H1 (cell line): ENCODE data around the gene PHKA2. TPM values are rescaled to one million over a fixed set of nuclear protein-coding genes. Genes with fewer than 3 reads are reported as not detected.

Experiments used
- CTCF ChIA-PET: fragments of 300-600 bp; sonication (Branson Sonifier 250); formaldehyde crosslinking; loops from one replicate; lab custom pipeline; 2021; ENCODE audit not compliant: partially characterized antibody; lab: Charles Lee
- POLR2A ChIA-PET: fragments of 300-600 bp; sonication (Branson Sonifier 250); formaldehyde crosslinking; loops from one replicate; lab custom pipeline; 2021; ENCODE audit warnings: inconsistent platforms; ENCODE audit not compliant: partially characterized antibody; lab: Charles Lee
- DNase-seq, 2 experiments: peaks; one replicate each; pipeline versions ENCODE4 v3.0.0 to v3.0.0-alpha.2; 2010 to 2022; ENCODE audit warnings: low spot score in 2 of 2, low read depth in 1 of 2, mixed read lengths in 1 of 2
- FAIRE-seq: peaks from 2 replicates; lab custom pipeline; 2011; peaks lifted over from hg19 to GRCh38; lab: Jason Lieb, UNC
- H2AFZ ChIP-seq: 2 replicates; pipeline ENCODE4 v1.8.1; 2012; ENCODE audit warnings: low read length, inconsistent platforms
- H2AK5ac ChIP-seq: 2 replicates; pipeline ENCODE4 v1.6.1; 2013; ENCODE audit warnings: low read depth, low read length
- H2BK120ac ChIP-seq: replicated peaks from 2 replicates; pipeline ENCODE3; 2013; ENCODE audit warnings: low read depth, low read length, inconsistent platforms
- H2BK12ac ChIP-seq: 2 replicates; pipeline ENCODE4 v1.6.1; 2013; ENCODE audit warnings: low read depth, low read length
- H2BK15ac ChIP-seq: 2 replicates; pipeline ENCODE4 v1.6.1; 2013; ENCODE audit warnings: low read length
- H2BK20ac ChIP-seq: 2 replicates; pipeline ENCODE4 v1.6.1; 2013; ENCODE audit warnings: low read length
- H2BK5ac ChIP-seq: 2 replicates; pipeline ENCODE4 v1.6.1; 2013; ENCODE audit warnings: low read depth, low read length
- H3K14ac ChIP-seq: 2 replicates; pipeline ENCODE4 v1.6.1; 2013; ENCODE audit warnings: inconsistent platforms; ENCODE audit not compliant: insufficient read length
- H3K18ac ChIP-seq: 2 replicates; pipeline ENCODE4 v1.6.1; 2013; ENCODE audit warnings: low read length; ENCODE audit errors: extremely low read depth
- H3K23ac ChIP-seq: 2 replicates; pipeline ENCODE4 v1.6.1; 2013; ENCODE audit warnings: inconsistent platforms; ENCODE audit not compliant: insufficient read length
- H3K23me2 ChIP-seq: 2 replicates; pipeline ENCODE4 v1.6.1; 2013; ENCODE audit warnings: low read depth, low read length
- H3K27ac ChIP-seq: 2 replicates; pipeline ENCODE4 v1.6.1; 2011; ENCODE audit warnings: low read depth, low read length, inconsistent platforms
- H3K27me3 ChIP-seq, 4 experiments: replicated peaks in 1 of 4; 1 replicate in 1 of 4; 2 replicates in 3 of 4; pipeline versions ENCODE4 v1.6.1 to v1.8.1; 2011 to 2013; ENCODE audit warnings: low read length in 3 of 4, mild to moderate bottlenecking in 3 of 4, inconsistent platforms in 2 of 4, mixed read lengths in 2 of 4, moderate library complexity in 1 of 4; ENCODE audit not compliant: control insufficient read depth in 3 of 4, insufficient read depth in 3 of 4; ENCODE audit errors: extremely low read depth in 1 of 4
- H3K36me3 ChIP-seq, 4 experiments: 2 replicates each; pipeline versions ENCODE4 v1.6.1 to v1.8.1; 2011 to 2013; ENCODE audit warnings: mild to moderate bottlenecking in 4 of 4, low read length in 3 of 4, moderate library complexity in 2 of 4, control low read depth in 1 of 4, inconsistent platforms in 1 of 4; ENCODE audit not compliant: insufficient read depth in 4 of 4, control insufficient read depth in 2 of 4
- H3K4ac ChIP-seq: replicated peaks from 2 replicates; pipeline ENCODE3; 2013; ENCODE audit warnings: low read length, low read depth, mixed read lengths, inconsistent platforms; ENCODE audit not compliant: insufficient read length
- H3K4me1 ChIP-seq, 4 experiments: replicated peaks in 1 of 4; 1 replicate in 1 of 4; 2 replicates in 3 of 4; pipeline versions ENCODE4 v1.6.1 to v1.8.1; 2011 to 2013; ENCODE audit warnings: low read length in 3 of 4, inconsistent platforms in 2 of 4, mixed read lengths in 1 of 4; ENCODE audit not compliant: insufficient read depth in 4 of 4, control insufficient read depth in 3 of 4
- H3K4me2 ChIP-seq, 2 experiments: 2 replicates each; pipeline versions ENCODE4 v1.6.1 to v1.8.1; 2011 to 2013; ENCODE audit warnings: low read depth in 2 of 2, low read length in 2 of 2, control low read depth in 1 of 2, inconsistent platforms in 1 of 2, mild to moderate bottlenecking in 1 of 2; ENCODE audit not compliant: insufficient read depth in 1 of 2
- H3K4me3 ChIP-seq, 4 experiments: fragments of 200-600, 300-600 bp in 1 of 4; sonication (generic), shearing (Covaris generic), sonication (Bioruptor Twin) in 1 of 4; 2 replicates each; pipeline versions ENCODE4 v1.5.1 to v1.8.1; 2011 to 2016; ENCODE audit warnings: low read length in 4 of 4, low read depth in 3 of 4, control low read depth in 2 of 4, inconsistent platforms in 2 of 4, mild to moderate bottlenecking in 2 of 4, mixed read lengths in 1 of 4, moderate library complexity in 1 of 4; ENCODE audit not compliant: insufficient read depth in 2 of 4; ENCODE audit errors: extremely low read depth in 1 of 4
- H3K56ac ChIP-seq: replicated peaks from 2 replicates; pipeline ENCODE3; 2013; ENCODE audit warnings: low read depth, mild to moderate bottlenecking, mixed read lengths, low read length, inconsistent platforms; ENCODE audit not compliant: insufficient read length
- H3K79me1 ChIP-seq: 2 replicates; pipeline ENCODE4 v1.6.1; 2013; ENCODE audit warnings: low read depth, low read length, control low read depth
- H3K79me2 ChIP-seq, 2 experiments: 2 replicates each; pipeline versions ENCODE4 v1.6.1 to v1.8.1; 2012 to 2013; ENCODE audit warnings: low read length in 2 of 2, mild to moderate bottlenecking in 2 of 2, inconsistent platforms in 1 of 2; ENCODE audit not compliant: insufficient read depth in 2 of 2, control insufficient read depth in 1 of 2
- H3K9ac ChIP-seq, 4 experiments: replicated peaks in 1 of 4; 1 replicate in 1 of 4; 2 replicates in 3 of 4; pipeline versions ENCODE4 v1.6.1 to v1.8.1; 2011 to 2013; ENCODE audit warnings: low read depth in 3 of 4, low read length in 3 of 4, control low read depth in 2 of 4, mild to moderate bottlenecking in 2 of 4, moderate library complexity in 2 of 4, inconsistent platforms in 1 of 4; ENCODE audit errors: extremely low read depth in 1 of 4
- H3K9me3 ChIP-seq, 2 experiments: 2 replicates each; pipeline versions ENCODE4 v1.6.1 to v1.8.1; 2012 to 2013; ENCODE audit warnings: mild to moderate bottlenecking in 2 of 2, moderate library complexity in 2 of 2, control low read depth in 1 of 2, inconsistent platforms in 1 of 2, low read depth in 1 of 2, low read length in 1 of 2, mixed read lengths in 1 of 2; ENCODE audit not compliant: insufficient read depth in 2 of 2
- H4K20me1 ChIP-seq, 2 experiments: replicated peaks in 1 of 2; 2 replicates each; pipeline versions ENCODE3 to v1.8.1; 2011 to 2013; ENCODE audit warnings: inconsistent platforms in 2 of 2, low read length in 2 of 2, mild to moderate bottlenecking in 1 of 2; ENCODE audit not compliant: insufficient read depth in 2 of 2, control insufficient read depth in 1 of 2
- H4K5ac ChIP-seq: 2 replicates; pipeline ENCODE4 v1.6.1; 2013; ENCODE audit warnings: low read length, low read depth, mixed read lengths, inconsistent platforms; ENCODE audit not compliant: insufficient read length
- H4K8ac ChIP-seq: 2 replicates; pipeline ENCODE4 v1.8.0; 2013; ENCODE audit warnings: mild to moderate bottlenecking, moderate library complexity, low read length, inconsistent platforms; ENCODE audit not compliant: insufficient read depth; ENCODE audit errors: extremely low read depth
- H4K91ac ChIP-seq: replicated peaks from 2 replicates; pipeline ENCODE3; 2013; ENCODE audit warnings: low read length, mixed read lengths, inconsistent platforms; ENCODE audit not compliant: insufficient read length
- ASH2L ChIP-seq: fragments of 200-600, 300-600 bp; sonication (generic); IDR thresholded peaks from one replicate; pipeline ENCODE4 v1.7.1; 2017; ENCODE audit warnings: low read length
- ATF2 ChIP-seq: IDR thresholded peaks from 2 replicates; pipeline ENCODE4 v1.6.1; 2012; ENCODE audit warnings: low read length, inconsistent platforms
- ATF3 ChIP-seq: IDR thresholded peaks from 2 replicates; pipeline ENCODE4 v1.6.1; 2011; ENCODE audit warnings: low read depth, mild to moderate bottlenecking, low read length; ENCODE audit not compliant: insufficient read depth
- CHD1 ChIP-seq: IDR thresholded peaks from 2 replicates; pipeline ENCODE4 v1.6.1; 2012; ENCODE audit warnings: low read depth, low read length, improper control_type of control experiment
- CHD2 ChIP-seq: IDR thresholded peaks from 2 replicates; pipeline ENCODE4 v1.6.1; 2012; ENCODE audit warnings: low read length, improper control_type of control experiment
- HDAC2 ChIP-seq, 2 experiments: fragments of 300-600 bp in 1 of 2; sonication (generic) in 1 of 2; IDR thresholded peaks; 2 replicates each; pipeline ENCODE4 v1.6.1; 2011 to 2012; ENCODE audit warnings: low read depth in 2 of 2, low read length in 2 of 2, mild to moderate bottlenecking in 2 of 2, moderate library complexity in 2 of 2, borderline replicate concordance in 1 of 2, inconsistent platforms in 1 of 2
- MAX ChIP-seq: IDR thresholded peaks from 2 replicates; pipeline ENCODE4 v1.6.1; 2012; ENCODE audit warnings: inconsistent platforms
- NANOG ChIP-seq: IDR thresholded peaks from 2 replicates; pipeline ENCODE4 v1.6.1; 2011; ENCODE audit warnings: low read length, low read depth, mild to moderate bottlenecking, inconsistent platforms; ENCODE audit not compliant: insufficient read depth, poor library complexity, severe bottlenecking
- RXRA ChIP-seq: IDR thresholded peaks from 2 replicates; pipeline ENCODE4 v1.6.1; 2011; ENCODE audit warnings: low read depth, mild to moderate bottlenecking, low read length, moderate library complexity; ENCODE audit not compliant: insufficient read depth
- SAP30 ChIP-seq: fragments of 300-600 bp; sonication (generic); IDR thresholded peaks from 2 replicates; pipeline ENCODE4 v1.7.1; 2012; ENCODE audit warnings: low read length, moderate library complexity, mild to moderate bottlenecking, inconsistent platforms; ENCODE audit not compliant: insufficient read depth, insufficient replicate concordance
- SP2 ChIP-seq: IDR thresholded peaks from 2 replicates; pipeline ENCODE4 v1.6.1; 2012; ENCODE audit warnings: mild to moderate bottlenecking, low read length, inconsistent platforms
- TEAD4 ChIP-seq: IDR thresholded peaks from 2 replicates; pipeline ENCODE4 v1.6.1; 2012; ENCODE audit warnings: low read depth, low read length, inconsistent platforms, mixed read lengths
- WGBS, 2 experiments: shearing (Covaris generic) in 1 of 2; methylation state at CpG; one replicate each; pipeline versions ENCODE4 v1.1.6 to v1.1.7; 2013 to 2015; ENCODE audit warnings: low lambda C conversion rate in 2 of 2, mixed read lengths in 2 of 2, inconsistent platforms in 1 of 2, low coverage in 1 of 2, missing lambda C conversion rate in 1 of 2; ENCODE audit not compliant: insufficient replicate concordance in 2 of 2, insufficient coverage in 1 of 2, insufficient read length in 1 of 2; ENCODE audit errors: extremely low coverage in 1 of 2, missing lambda C conversion rate in 1 of 2; 5-methylcytosine and 5-hydroxymethylcytosine counted together
- polyA plus RNA-seq, 7 experiments: library from polyadenylated mRNA; depleted of rRNA in 3 of 7; stranded (reverse) in 5 of 7; unstranded in 2 of 7; fragments of >200 nt in 5 of 7; fragments of 200-250 nt in 2 of 7; gene quantifications; 1 replicate in 5 of 7; 2 replicates in 1 of 7; 4 replicates in 1 of 7; pipeline versions ENCODE4 v1.2.1 to v1.2.3, GENCODE V29; 2011 to 2013; ENCODE audit warnings: missing spikeins in 2 of 7, mixed read lengths in 2 of 7
- total RNA-seq: library from RNA; stranded (reverse); fragmentation: NEBNext Ultra II Directional; extraction: Animal tissue kit (Norgen Biotek cat#: 25700); gene quantifications from 2 replicates; pipeline ENCODE4 v1.2.1, GENCODE V29; 2021

PHKA2 gene
- total and polyA plus RNA-seq, 2 of the 8 experiments (the other 6 are each of a cell fraction or from before 2014, with no cell fraction given): 28.1 to 35.8 TPM

- no peak overlapping the region for H2BK20ac ChIP-seq
- CTCF ChIA-PET: interaction anchor here (0.7 to 1.9 kb wide), 3 partner anchors 10 to 304 kb away, joined by 3 to 8 read pairs (median 4); no protein-coding TSS in a partner anchor
- POLR2A ChIA-PET: no interaction called here
- H3K18ac ChIP-seq: no peak overlapping the region
- H3K9ac ChIP-seq: no peak overlapping the region
- H3K4me1 ChIP-seq: no peaks in the 10 kb centered on the region
- no peaks in the 10 kb centered on the region for H4K20me1 ChIP-seq
- H4K5ac ChIP-seq: no peak overlapping the region
- H3K36me3 ChIP-seq: no peaks in the 10 kb centered on the region
- FAIRE-seq (no peak), DNase-seq (no peak)
- H3K23ac ChIP-seq: no peak overlapping the region
- H3K27me3 ChIP-seq: no peaks in the 10 kb centered on the region
- WGBS, 2 experiments: 93% methylated on average over 3 of the region's 3 CpGs; no CpG with 5 or more reads in 1 of the 2 experiments
- H3K14ac ChIP-seq: no peak overlapping the region
- H3K79me2 ChIP-seq: no peaks in the 10 kb centered on the region
- H3K23me2 ChIP-seq: no peaks in the 10 kb centered on the region
- no peak overlapping the region for H4K91ac ChIP-seq
- H3K79me1 ChIP-seq: no peaks in the 10 kb centered on the region
- H3K4me3 ChIP-seq: no peak overlapping the region
- H3K4ac ChIP-seq: no peak overlapping the region
- H3K56ac ChIP-seq: no peak overlapping the region
- no peak overlapping the region for H3K27ac ChIP-seq
- H2BK120ac ChIP-seq: no peak overlapping the region
- H2BK15ac ChIP-seq: no peak overlapping the region
- H3K9me3 ChIP-seq: no peaks in the 10 kb centered on the region
- H4K8ac ChIP-seq: no peak overlapping the region
- no peak overlapping the region for H2BK5ac ChIP-seq
- H2AK5ac ChIP-seq: no peak overlapping the region
- H2AFZ ChIP-seq: no peak overlapping the region
- no peak overlapping the region for H3K4me2 ChIP-seq
- no peak overlapping the region for H2BK12ac ChIP-seq
- TF ChIP-seq RXRA (no peak), HDAC2 (IDR thresholded peaks at IDR 0.05; ENCODE audit: borderline replicate concordance in 1 of 2, low read depth in 2 of 2, low read length in 2 of 2) (no peak), TEAD4 (no peak), SAP30 (no peak), ASH2L (no peak), SP2 (no peak), ATF3 (no peak), ATF2 (no peak), MAX (no peak), CHD2 (no peak), NANOG (no peak), CHD1 (no peak)
Measured at GRCh38 chrX:19030805-19031204, 46.9 kb upstream of the PHKA2 start.
